ENCODE measurements around the gene ATP6V0B.

Gene ATP6V0B

DNA sequence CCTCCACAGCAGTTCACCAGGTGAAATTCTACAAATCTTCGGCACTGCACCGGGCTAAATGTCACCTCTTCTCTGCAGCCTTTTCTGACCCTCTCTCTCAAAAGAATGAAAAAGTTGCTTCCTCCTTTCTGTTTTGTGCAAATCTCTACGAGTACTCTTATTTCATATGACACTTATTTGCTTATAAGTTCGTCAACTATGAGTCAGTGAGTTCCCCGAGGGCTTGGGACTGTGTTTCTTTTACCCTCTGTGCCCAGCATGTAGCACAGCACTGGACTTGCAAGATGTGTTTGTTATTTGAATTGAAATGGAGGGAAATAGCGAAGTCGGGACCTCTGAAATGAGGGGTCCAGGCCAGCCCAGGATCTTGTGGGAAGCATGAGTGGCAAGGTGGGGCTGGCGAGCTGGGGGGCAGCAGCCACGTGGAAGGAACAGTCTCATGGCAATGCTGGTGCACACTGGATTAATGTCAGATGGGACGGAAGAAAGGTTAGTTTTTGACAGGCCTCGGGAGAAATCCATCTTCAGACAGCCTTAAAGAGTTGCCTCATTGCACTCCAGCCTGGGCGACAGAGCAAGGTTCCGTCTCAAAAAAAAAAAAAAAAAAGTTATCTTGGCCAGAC is 50.3 kb downstream of the ATP6V0B start:
- Histone ChIP-seq H4K8ac (ENCODE audit: low read depth, low read length) (no peak overlapping the region), H3K36me3 (ENCODE audit: control insufficient read depth, insufficient read depth, low read length) (no peaks in the 10 kb centered on the region), H3K18ac (ENCODE audit: low read length) (no peak overlapping the region), H3K56ac (ENCODE audit: low read length) (no peak overlapping the region), H4K5ac (ENCODE audit: low read length) (no peak overlapping the region), H2BK15ac (replicated peaks; ENCODE audit: low read depth) (no peak overlapping the region), H3K27ac (ENCODE audit: low read depth, low read length) (no peak overlapping the region), H3K23ac (ENCODE audit: low read length) (no peak overlapping the region), H3K79me1 (ENCODE audit: low read length) (peaks cover 16% of the 10 kb centered on the region), H3K9ac (ENCODE audit: low read length) (no peak overlapping the region), H2BK120ac (ENCODE audit: low read depth, low read length) (no peak overlapping the region), H3K4me3 (ENCODE audit: low read length) (no peak overlapping the region), H3K4ac (ENCODE audit: low read depth, low read length) (no peak overlapping the region), H3K27me3 (ENCODE audit: insufficient read depth, low read length, poor library complexity) (no peaks in the 10 kb centered on the region), H3K4me2 (ENCODE audit: low read length) (no peak overlapping the region), H2AK5ac (ENCODE audit: low read length) (no peak overlapping the region), H2BK5ac (ENCODE audit: low read length) (no peak overlapping the region), H3K4me1 (ENCODE audit: control insufficient read depth, low read depth, low read length) (peaks cover 5% of the 10 kb centered on the region), H3K79me2 (ENCODE audit: control insufficient read depth, insufficient read depth, low read length) (peaks cover 5% of the 10 kb centered on the region)
- no peak for DNase-seq
- no CpG with 5 or more reads among the region's 13 CpGs for WGBS (ENCODE audit: extremely low coverage, insufficient coverage, low lambda C conversion rate)

DNA sequence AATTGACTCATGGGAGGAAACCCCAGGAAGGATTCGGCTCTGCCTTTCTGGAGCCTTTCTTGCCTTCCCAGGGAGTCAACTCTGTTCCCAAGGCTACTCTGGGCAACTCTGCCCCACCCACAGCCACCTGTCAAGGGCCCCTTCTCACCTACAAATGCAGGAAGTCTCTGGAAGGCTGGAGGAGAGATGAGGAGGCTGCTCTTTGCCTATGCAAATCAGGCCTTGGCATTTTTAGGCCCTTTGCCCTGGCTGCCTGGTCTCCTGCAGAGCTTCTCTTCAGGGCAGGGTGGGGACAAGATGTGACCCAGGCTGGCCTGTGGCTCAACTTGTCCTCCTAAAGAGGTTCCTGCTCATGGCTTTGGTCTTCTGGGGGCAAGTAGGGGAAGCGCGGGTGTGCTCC is 51.1 kb downstream of the ATP6V0B start:
- Histone ChIP-seq H3K27ac (ENCODE audit: low read depth, low read length) (no peak overlapping the region), H2BK15ac (replicated peaks; ENCODE audit: low read depth) (no peak overlapping the region), H3K56ac (ENCODE audit: low read length) (peak overlapping the region; percentile 42), H2BK5ac (ENCODE audit: low read length) (no peak overlapping the region), H3K18ac (ENCODE audit: low read length) (no peak overlapping the region), H3K79me2 (ENCODE audit: control insufficient read depth, insufficient read depth, low read length) (peaks cover 5% of the 10 kb centered on the region), H2AK5ac (ENCODE audit: low read length) (no peak overlapping the region), H3K4me1 (ENCODE audit: control insufficient read depth, low read depth, low read length) (peaks cover 5% of the 10 kb centered on the region), H4K5ac (ENCODE audit: low read length) (no peak overlapping the region), H3K27me3 (ENCODE audit: insufficient read depth, low read length, poor library complexity) (no peaks in the 10 kb centered on the region), H2BK120ac (ENCODE audit: low read depth, low read length) (no peak overlapping the region), H3K4me2 (ENCODE audit: low read length) (no peak overlapping the region), H3K9ac (ENCODE audit: low read length) (no peak overlapping the region), H3K4me3 (ENCODE audit: low read length) (no peak overlapping the region), H3K23ac (ENCODE audit: low read length) (no peak overlapping the region), H3K36me3 (ENCODE audit: control insufficient read depth, insufficient read depth, low read length) (no peaks in the 10 kb centered on the region), H4K8ac (ENCODE audit: low read depth, low read length) (no peak overlapping the region), H3K79me1 (ENCODE audit: low read length) (peaks cover 16% of the 10 kb centered on the region), H3K4ac (ENCODE audit: low read depth, low read length) (no peak overlapping the region)
- DNase-seq = no peak
- WGBS (ENCODE audit: extremely low coverage, insufficient coverage, low lambda C conversion rate) = no CpG with 5 or more reads among the region's 3 CpGs

DNA sequence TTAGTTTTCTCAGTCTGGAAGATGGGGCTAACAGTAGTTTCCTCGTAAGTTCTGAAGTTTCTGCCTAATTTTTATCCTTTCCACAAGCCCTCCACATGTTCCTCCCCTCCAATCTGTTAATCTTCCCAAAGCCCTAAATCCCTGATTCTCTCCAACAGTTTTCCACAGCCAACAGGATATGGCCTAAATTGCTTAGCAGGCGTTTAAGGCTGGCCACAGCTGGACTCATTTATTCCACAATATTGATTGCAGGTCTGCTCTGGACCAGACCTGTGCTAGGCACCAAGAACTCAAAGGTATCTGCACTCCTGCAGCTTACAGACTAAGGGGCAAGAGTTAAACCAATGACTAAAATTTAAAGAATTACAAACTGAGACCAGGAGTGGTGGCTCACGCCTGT is 52.6 kb downstream of the ATP6V0B start:
- Histone ChIP-seq H3K79me2 (ENCODE audit: control insufficient read depth, insufficient read depth, low read length) (peaks cover 5% of the 10 kb centered on the region), H3K79me1 (ENCODE audit: low read length) (peaks cover 16% of the 10 kb centered on the region), H3K18ac (ENCODE audit: low read length) (no peak overlapping the region), H2BK15ac (replicated peaks; ENCODE audit: low read depth) (no peak overlapping the region), H2BK120ac (ENCODE audit: low read depth, low read length) (no peak overlapping the region), H3K4me1 (ENCODE audit: control insufficient read depth, low read depth, low read length) (peaks cover 9% of the 10 kb centered on the region), H3K4me2 (ENCODE audit: low read length) (no peak overlapping the region), H3K27ac (ENCODE audit: low read depth, low read length) (no peak overlapping the region), H3K56ac (ENCODE audit: low read length) (no peak overlapping the region), H3K9ac (ENCODE audit: low read length) (no peak overlapping the region), H3K36me3 (ENCODE audit: control insufficient read depth, insufficient read depth, low read length) (no peaks in the 10 kb centered on the region), H2AK5ac (ENCODE audit: low read length) (no peak overlapping the region), H3K23ac (ENCODE audit: low read length) (no peak overlapping the region), H2BK5ac (ENCODE audit: low read length) (no peak overlapping the region), H4K8ac (ENCODE audit: low read depth, low read length) (no peak overlapping the region), H4K5ac (ENCODE audit: low read length) (no peak overlapping the region), H3K4me3 (ENCODE audit: low read length) (no peak overlapping the region), H3K4ac (ENCODE audit: low read depth, low read length) (no peak overlapping the region), H3K27me3 (ENCODE audit: insufficient read depth, low read length, poor library complexity) (no peaks in the 10 kb centered on the region)
- no CpG with 5 or more reads among the region's 3 CpGs for WGBS (ENCODE audit: extremely low coverage, insufficient coverage, low lambda C conversion rate)
- DNase-seq = no peak

Measured in mesendoderm (in vitro differentiated cells).